Measurements from ENCODE around the gene CTXN1.

CTXN1 gene

DNA sequence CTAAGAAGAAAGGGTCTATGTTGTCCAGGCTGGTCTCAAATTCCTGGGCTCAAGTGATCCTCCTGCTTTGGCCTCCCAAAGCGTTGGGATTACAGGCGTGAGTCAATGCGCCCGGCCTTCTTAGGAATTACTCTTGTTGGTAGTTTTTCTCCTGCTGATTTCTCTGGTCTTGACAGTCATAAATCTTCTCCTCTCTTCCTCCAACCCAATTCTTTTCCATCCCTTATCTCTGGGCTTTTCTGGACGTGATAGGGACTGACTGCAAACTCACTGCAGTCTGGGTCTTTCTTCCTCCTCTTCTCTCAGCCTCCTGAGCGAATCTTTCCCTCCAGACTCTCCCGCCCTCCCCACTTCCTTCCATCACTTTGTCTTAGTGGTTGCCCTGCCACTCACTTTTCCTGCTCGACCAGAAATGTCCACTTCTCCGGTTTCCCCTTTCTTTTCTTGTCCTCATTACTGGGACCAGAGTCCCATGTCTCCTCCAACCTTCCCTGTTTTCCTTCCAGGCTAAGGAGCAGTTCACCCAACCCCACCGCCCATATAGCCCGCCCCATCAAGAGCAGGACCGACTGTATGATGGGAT is 39.4 kb upstream of the CTXN1 start:
- Histone ChIP-seq H3K9me3 (ENCODE audit: insufficient read depth, low read length) (no peaks in the 10 kb centered on the region), H3K9me2 (replicated peaks; ENCODE audit: insufficient read depth, low read length) (no peaks in the 10 kb centered on the region), H3K36me3 (ENCODE audit: low read length) (peaks cover 14% of the 10 kb centered on the region; the same call in 1 of the 2 replicates), H3K9ac (ENCODE audit: low read length) (no peak overlapping the region), H3K4me2 (ENCODE audit: low read depth, low read length, poor library complexity, severe bottlenecking) (no peak overlapping the region), H3K79me2 (ENCODE audit: insufficient read depth, low read length) (no peaks in the 10 kb centered on the region), H3K4me3 (ENCODE audit: insufficient read depth, low read length, poor library complexity, severe bottlenecking) (no peak overlapping the region), H3F3A (ENCODE audit: insufficient read depth) (no peaks in the 10 kb centered on the region), H3K27me3 (ENCODE audit: low read length) (no peaks in the 10 kb centered on the region), H2AFZ (ENCODE audit: low read depth, low read length, severe bottlenecking) (no peak overlapping the region), H4K20me1 (ENCODE audit: low read depth, low read length) (no peaks in the 10 kb centered on the region), H3K27ac (ENCODE audit: low read depth, low read length) (no peak overlapping the region)
- no peak for TF ChIP-seq EZH2phosphoT487 (conservative IDR thresholded peaks at IDR 0.05; ENCODE audit: low read length)
- TF ChIP-seq, protein P1, sequence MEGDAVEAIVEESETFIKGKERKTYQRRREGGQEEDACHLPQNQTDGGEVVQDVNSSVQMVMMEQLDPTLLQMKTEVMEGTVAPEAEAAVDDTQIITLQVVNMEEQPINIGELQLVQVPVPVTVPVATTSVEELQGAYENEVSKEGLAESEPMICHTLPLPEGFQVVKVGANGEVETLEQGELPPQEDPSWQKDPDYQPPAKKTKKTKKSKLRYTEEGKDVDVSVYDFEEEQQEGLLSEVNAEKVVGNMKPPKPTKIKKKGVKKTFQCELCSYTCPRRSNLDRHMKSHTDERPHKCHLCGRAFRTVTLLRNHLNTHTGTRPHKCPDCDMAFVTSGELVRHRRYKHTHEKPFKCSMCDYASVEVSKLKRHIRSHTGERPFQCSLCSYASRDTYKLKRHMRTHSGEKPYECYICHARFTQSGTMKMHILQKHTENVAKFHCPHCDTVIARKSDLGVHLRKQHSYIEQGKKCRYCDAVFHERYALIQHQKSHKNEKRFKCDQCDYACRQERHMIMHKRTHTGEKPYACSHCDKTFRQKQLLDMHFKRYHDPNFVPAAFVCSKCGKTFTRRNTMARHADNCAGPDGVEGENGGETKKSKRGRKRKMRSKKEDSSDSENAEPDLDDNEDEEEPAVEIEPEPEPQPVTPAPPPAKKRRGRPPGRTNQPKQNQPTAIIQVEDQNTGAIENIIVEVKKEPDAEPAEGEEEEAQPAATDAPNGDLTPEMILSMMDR (IDR thresholded peaks at IDR 0.05; ENCODE audit: insufficient read depth, low read length, poor library complexity, severe bottlenecking), result no peak

DNA sequence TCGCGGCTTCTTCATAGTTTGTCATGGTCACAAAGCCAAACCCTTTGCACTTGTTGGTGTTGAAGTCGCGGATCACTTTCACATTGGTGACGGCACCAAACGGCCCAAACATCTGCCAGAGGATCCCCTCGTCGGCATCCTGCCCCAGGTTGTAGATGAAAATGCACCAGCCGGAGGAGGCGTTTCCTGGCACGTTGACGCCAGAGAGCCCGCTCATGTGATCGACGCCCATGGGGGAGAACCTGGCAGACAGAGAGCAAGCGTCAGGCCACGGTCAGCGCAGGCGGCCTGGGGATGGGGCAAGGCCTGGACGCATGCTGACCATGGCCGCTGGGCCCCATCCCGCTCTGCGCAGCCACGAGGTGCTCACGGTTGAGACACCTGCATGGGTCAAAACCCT is 37.6 kb upstream of the CTXN1 start:
- H3K27me3 ChIP-seq (ENCODE audit: low read length), result no peaks in the 10 kb centered on the region
- no peak overlapping the region for H3K4me2 ChIP-seq (ENCODE audit: low read depth, low read length, poor library complexity, severe bottlenecking)
- H3K9ac ChIP-seq (ENCODE audit: low read length), result no peak overlapping the region
- H4K20me1 ChIP-seq (ENCODE audit: low read depth, low read length), result peaks cover 3% of the 10 kb centered on the region; the same call in 1 of the 2 replicates
- H3K9me2 ChIP-seq (replicated peaks; ENCODE audit: insufficient read depth, low read length), result no peaks in the 10 kb centered on the region
- H3K27ac ChIP-seq (ENCODE audit: low read depth, low read length), result no peak overlapping the region
- H3K9me3 ChIP-seq (ENCODE audit: insufficient read depth, low read length), result no peaks in the 10 kb centered on the region
- no peak overlapping the region for H2AFZ ChIP-seq (ENCODE audit: low read depth, low read length, severe bottlenecking)
- TF ChIP-seq, protein P1 (IDR thresholded peaks at IDR 0.05; ENCODE audit: insufficient read depth, low read length, poor library complexity, severe bottlenecking), result no peak
- TF ChIP-seq EZH2phosphoT487 (conservative IDR thresholded peaks at IDR 0.05; ENCODE audit: low read length), result no peak
- no peaks in the 10 kb centered on the region for H3F3A ChIP-seq (ENCODE audit: insufficient read depth)
- no peaks in the 10 kb centered on the region for H3K79me2 ChIP-seq (ENCODE audit: insufficient read depth, low read length)
- H3K36me3 ChIP-seq (ENCODE audit: low read length), result peaks cover 14% of the 10 kb centered on the region; the same call in 1 of the 2 replicates
- H3K4me3 ChIP-seq (ENCODE audit: insufficient read depth, low read length, poor library complexity, severe bottlenecking), result no peak overlapping the region

DNA sequence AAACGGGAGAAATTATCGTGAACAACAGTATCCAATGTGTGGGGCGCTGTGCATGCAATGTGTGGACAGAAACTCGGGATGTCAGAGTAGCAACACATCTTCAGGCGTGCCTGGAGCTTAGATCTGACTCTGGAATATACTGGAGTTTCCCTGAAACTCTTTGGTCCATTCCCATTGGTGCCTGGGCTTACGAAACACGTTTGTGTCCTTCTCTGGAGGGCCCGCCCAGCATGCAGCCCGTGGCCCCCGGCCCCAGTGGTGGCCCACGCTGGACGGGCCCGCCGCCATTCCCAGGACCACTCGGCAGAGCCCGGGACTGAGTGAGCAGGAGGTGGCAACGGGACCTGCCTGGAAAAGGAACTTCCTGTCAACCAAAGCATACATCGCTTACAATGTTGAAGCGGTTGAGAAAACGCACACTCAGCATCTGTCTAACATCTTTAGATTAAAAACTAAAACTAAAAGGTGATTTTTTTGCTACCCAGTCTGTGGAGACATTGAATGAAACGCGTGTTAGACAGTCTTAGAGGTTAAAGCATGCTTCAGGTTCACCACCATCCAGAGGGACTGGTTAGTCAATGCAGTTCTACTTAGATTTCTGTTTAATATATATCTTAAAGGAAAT is 36.8 kb upstream of the CTXN1 start:
- Histone ChIP-seq H3K4me3 (ENCODE audit: insufficient read depth, low read length, poor library complexity, severe bottlenecking) (no peak overlapping the region), H3K27ac (ENCODE audit: low read depth, low read length) (no peak overlapping the region), H3K4me2 (ENCODE audit: low read depth, low read length, poor library complexity, severe bottlenecking) (no peak overlapping the region), H2AFZ (ENCODE audit: low read depth, low read length, severe bottlenecking) (no peak overlapping the region), H4K20me1 (ENCODE audit: low read depth, low read length) (peaks cover 5% of the 10 kb centered on the region; the same call in 1 of the 2 replicates), H3K9me2 (replicated peaks; ENCODE audit: insufficient read depth, low read length) (no peaks in the 10 kb centered on the region), H3F3A (ENCODE audit: insufficient read depth) (no peaks in the 10 kb centered on the region), H3K79me2 (ENCODE audit: insufficient read depth, low read length) (no peaks in the 10 kb centered on the region), H3K9me3 (ENCODE audit: insufficient read depth, low read length) (no peaks in the 10 kb centered on the region), H3K36me3 (ENCODE audit: low read length) (peaks cover 12% of the 10 kb centered on the region; the same call in 1 of the 2 replicates), H3K9ac (ENCODE audit: low read length) (no peak overlapping the region), H3K27me3 (ENCODE audit: low read length) (no peaks in the 10 kb centered on the region)
- TF ChIP-seq EZH2phosphoT487 (conservative IDR thresholded peaks at IDR 0.05; ENCODE audit: low read length), result no peak
- TF ChIP-seq, protein P1 (IDR thresholded peaks at IDR 0.05; ENCODE audit: insufficient read depth, low read length, poor library complexity, severe bottlenecking), result no peak
